ENCODE data around the gene PRKAR1B.

Gene PRKAR1B

DNA sequence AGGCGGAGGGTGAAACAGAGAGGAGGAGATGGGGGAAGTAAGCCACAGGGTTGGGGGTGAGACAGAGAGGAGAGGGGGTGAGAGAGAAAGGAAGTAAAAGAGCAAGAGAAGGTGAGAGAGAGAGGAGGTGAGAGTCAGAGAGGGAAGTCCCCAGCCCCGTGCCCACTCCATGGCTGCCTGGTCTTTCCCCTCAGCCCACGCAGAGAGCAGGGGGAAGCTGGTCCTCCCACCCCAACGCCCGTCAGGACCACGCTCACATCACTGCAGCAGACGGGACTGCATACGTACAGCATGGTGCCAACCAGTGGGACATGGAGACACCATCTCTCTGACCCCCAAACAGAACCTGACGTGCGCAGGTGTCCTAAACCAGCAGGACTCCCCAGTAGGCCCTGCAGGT is 195.3 kb downstream of the PRKAR1B start:
- no peak overlapping the region for H3K27ac ChIP-seq
- TF ChIP-seq, protein P1, sequence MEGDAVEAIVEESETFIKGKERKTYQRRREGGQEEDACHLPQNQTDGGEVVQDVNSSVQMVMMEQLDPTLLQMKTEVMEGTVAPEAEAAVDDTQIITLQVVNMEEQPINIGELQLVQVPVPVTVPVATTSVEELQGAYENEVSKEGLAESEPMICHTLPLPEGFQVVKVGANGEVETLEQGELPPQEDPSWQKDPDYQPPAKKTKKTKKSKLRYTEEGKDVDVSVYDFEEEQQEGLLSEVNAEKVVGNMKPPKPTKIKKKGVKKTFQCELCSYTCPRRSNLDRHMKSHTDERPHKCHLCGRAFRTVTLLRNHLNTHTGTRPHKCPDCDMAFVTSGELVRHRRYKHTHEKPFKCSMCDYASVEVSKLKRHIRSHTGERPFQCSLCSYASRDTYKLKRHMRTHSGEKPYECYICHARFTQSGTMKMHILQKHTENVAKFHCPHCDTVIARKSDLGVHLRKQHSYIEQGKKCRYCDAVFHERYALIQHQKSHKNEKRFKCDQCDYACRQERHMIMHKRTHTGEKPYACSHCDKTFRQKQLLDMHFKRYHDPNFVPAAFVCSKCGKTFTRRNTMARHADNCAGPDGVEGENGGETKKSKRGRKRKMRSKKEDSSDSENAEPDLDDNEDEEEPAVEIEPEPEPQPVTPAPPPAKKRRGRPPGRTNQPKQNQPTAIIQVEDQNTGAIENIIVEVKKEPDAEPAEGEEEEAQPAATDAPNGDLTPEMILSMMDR (IDR thresholded peaks at IDR 0.05), result no peak
- H3K27me3 ChIP-seq, result peaks cover 25% of the 10 kb centered on the region
- H3K4me3 ChIP-seq (ENCODE audit: low read depth in 1 of 2, low read length in 1 of 2), result no peak overlapping the region
- no peaks in the 10 kb centered on the region for H3K9me3 ChIP-seq
- H3K4me1 ChIP-seq (ENCODE audit: control insufficient read depth in 1 of 2, insufficient read depth in 1 of 2, low read depth in 1 of 2, low read length in 1 of 2), result no peaks in the 10 kb centered on the region
- H3K36me3 ChIP-seq, result no peaks in the 10 kb centered on the region

DNA sequence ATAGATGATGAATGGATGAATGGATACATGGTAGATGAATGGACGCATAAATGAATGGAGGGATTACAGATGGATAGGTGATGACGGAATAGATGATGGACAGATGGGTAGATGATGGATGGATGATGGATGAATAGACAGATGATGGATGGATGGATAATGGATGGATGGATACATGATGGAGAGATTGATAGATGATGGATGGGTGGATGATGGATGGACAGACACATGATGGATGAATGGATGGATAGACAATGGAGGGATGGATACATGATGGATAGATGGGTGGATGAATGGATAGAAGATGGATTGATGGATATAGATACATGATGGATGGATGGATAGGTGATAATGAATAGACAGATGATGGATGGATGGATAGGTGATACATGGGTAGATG is 198.6 kb downstream of the PRKAR1B start:
- peaks cover 57% of the 10 kb centered on the region for H3K27me3 ChIP-seq
- TF ChIP-seq, protein P1 (IDR thresholded peaks at IDR 0.05), result no peak
- no peak overlapping the region for H3K27ac ChIP-seq
- H3K36me3 ChIP-seq, result no peaks in the 10 kb centered on the region
- H3K4me1 ChIP-seq (ENCODE audit: control insufficient read depth in 1 of 2, insufficient read depth in 1 of 2, low read depth in 1 of 2, low read length in 1 of 2), result no peaks in the 10 kb centered on the region
- no peak overlapping the region for H3K4me3 ChIP-seq (ENCODE audit: low read depth in 1 of 2, low read length in 1 of 2)
- H3K9me3 ChIP-seq, result no peaks in the 10 kb centered on the region

DNA sequence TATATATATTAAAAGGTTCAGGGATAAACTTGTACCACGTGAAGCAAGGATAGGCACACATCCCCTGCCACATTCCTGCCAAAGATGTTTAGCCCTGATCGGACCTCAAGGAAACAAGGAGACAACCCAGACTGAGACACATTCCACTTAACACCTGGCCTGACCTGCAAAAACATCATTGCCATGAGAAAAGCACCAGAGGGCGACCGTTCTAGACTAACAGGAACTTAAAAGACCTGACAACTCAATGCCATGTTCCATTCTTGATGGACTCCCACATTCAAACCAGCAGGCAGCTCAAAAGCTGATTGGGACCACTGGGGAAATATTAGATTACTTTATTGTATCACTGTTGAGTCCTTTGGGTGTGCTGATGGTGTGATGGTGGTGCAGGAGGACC is 199.4 kb downstream of the PRKAR1B start:
- Histone ChIP-seq H3K27ac (no peak overlapping the region), H3K4me3 (ENCODE audit: low read depth in 1 of 2, low read length in 1 of 2) (no peak overlapping the region), H3K27me3 (peaks cover 64% of the 10 kb centered on the region), H3K9me3 (no peaks in the 10 kb centered on the region), H3K36me3 (no peaks in the 10 kb centered on the region), H3K4me1 (ENCODE audit: control insufficient read depth in 1 of 2, insufficient read depth in 1 of 2, low read depth in 1 of 2, low read length in 1 of 2) (no peaks in the 10 kb centered on the region)
- TF ChIP-seq, protein P1 (IDR thresholded peaks at IDR 0.05), result no peak

DNA sequence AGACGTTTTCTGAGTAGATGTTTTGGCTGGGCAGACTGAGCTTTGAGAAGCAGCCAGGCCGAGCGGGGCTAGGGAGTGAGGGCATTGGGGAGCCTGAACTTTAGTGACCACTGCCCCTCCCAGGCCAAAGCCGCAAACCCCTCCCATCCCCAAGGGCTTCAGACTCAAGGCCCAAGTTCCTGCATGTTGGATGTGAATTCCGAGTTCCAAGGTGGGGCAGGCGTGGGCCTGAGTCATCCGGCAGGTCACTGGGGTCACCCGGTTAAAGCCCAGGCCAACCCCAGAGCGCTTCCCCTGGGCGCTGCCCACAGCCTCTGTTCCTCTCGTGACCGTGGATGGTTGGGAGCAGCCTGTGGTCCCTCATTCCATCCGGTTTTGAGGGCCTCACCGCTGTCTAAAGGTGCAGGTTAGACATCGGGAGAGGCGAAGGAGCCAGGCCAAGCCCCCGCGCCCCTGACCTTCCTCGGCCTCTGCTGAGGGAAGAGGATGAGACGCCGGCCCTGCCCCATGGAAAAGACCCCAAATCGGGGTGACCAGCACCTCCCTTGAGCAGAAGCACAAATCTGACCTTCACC is 200.5 kb downstream of the PRKAR1B start:
- Histone ChIP-seq H3K4me1 (ENCODE audit: control insufficient read depth in 1 of 2, insufficient read depth in 1 of 2, low read depth in 1 of 2, low read length in 1 of 2) (peaks cover 0 to 8% of the 10 kb centered on the region in 2 experiments), H3K27me3 (peaks cover 69% of the 10 kb centered on the region), H3K9me3 (no peaks in the 10 kb centered on the region), H3K4me3 (ENCODE audit: low read depth in 1 of 2, low read length in 1 of 2) (no peak overlapping the region), H3K27ac (no peak overlapping the region), H3K36me3 (no peaks in the 10 kb centered on the region)
- TF ChIP-seq, protein P1 (IDR thresholded peaks at IDR 0.05), result no peak

DNA sequence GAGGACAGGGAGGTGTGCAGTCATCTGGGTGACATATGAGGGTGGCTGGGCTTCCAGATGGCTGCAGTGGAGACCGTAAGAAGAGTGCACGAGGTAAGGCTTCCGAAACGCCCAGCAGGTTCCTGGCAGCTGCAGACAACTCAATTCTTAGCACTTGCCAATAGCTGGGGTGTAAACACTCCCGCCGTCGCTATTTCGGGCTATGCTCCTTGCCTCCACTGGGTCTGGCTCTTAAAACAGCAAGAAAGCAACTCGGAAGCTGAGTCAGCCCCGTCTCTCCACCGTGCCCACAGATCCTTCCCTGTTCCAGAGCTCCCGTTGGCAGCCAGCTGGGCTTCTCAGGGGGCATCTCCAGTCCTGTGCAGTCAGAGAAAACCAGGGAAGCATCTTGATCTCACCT is 201.3 kb downstream of the PRKAR1B start:
- TF ChIP-seq, protein P1 (IDR thresholded peaks at IDR 0.05), result no peak
- no peak overlapping the region for H3K4me3 ChIP-seq (ENCODE audit: low read depth in 1 of 2, low read length in 1 of 2)
- peaks cover 71% of the 10 kb centered on the region for H3K27me3 ChIP-seq
- no peak overlapping the region for H3K27ac ChIP-seq
- no peaks in the 10 kb centered on the region for H3K36me3 ChIP-seq
- no peaks in the 10 kb centered on the region for H3K9me3 ChIP-seq
- peaks cover 0 to 8% of the 10 kb centered on the region in 2 experiments for H3K4me1 ChIP-seq (ENCODE audit: control insufficient read depth in 1 of 2, insufficient read depth in 1 of 2, low read depth in 1 of 2, low read length in 1 of 2)

Data from neutrophil (primary cell).